ENCODE data around the gene PPL. TPM values are rescaled to one million over a fixed set of nuclear protein-coding genes. Genes with fewer than 3 reads are reported as not detected.
"Not testable (repeated sequence)": the region's sequence is repeated elsewhere in the genome, so short reads cannot be mapped to it uniquely, and the experiment has no call there.

PPL gene
- polyA plus RNA-seq, 6 donors from 2014 or later = 0.05 to 1.3 (median 0.16) TPM; not detected in 1

DNA sequence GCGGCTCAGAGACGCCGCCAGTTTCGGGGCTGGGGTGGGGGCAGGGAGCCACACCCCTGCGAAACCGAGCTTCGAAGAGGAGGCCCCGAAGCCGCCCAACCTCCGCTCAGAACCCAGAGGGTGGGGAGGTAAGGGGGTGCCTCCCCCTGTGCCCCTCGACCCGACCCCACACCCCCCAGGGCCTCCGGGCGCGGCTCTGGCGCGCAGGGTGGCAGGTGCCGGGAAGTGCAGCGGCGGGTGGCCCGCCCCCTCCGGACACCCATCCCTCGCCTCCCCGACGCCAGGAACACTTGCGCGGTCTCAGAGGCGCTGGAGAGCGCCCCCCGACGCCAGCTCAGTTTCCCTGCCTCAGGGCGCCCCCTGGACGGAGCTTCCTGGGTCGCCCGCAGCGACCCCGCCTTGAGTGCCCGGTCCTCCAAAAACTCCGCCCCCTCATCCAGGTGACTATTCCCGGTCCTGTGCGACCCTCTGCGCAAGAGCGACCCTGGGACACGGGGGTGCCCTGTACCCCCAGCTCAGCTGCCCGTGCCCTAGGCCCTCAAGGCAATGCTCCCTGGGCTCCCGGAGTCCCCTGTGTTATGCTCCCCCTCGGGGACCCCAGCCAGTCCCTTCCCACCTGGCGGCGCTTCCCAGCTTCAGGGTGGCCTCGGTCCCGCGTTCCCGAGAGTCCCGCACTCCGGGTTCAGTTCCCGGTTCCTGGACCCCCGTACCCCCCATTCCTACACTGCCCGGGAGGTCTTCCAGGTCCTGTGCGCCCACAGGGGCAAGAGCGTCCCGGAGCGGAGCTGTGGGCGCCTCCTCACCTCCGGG, 562 bp downstream of the PPL start:
- peaks cover 9 to 12% (median 12%) of the 10 kb centered on the region in 3 donors for H3K4me1 Mint-ChIP-seq
- H3K4me3 Mint-ChIP-seq = peak overlapping the region in 7 of 8 donors; percentile 29 to 80 (median 75)
- DNase-seq (no peak), ATAC-seq (ENCODE audit: low read depth in 2 of 2) (peak in 1 of 2 donors; percentile 32)
- H3K36me3 Mint-ChIP-seq = no peaks in the 10 kb centered on the region
- H3K27ac Mint-ChIP-seq = no peak overlapping the region
- H3K27me3 Mint-ChIP-seq = peaks cover 11 to 59% (median 55%) of the 10 kb centered on the region in 3 donors
- peaks cover 0 to 4% (median 0%) of the 10 kb centered on the region in 7 donors for H3K9me3 Mint-ChIP-seq

DNA sequence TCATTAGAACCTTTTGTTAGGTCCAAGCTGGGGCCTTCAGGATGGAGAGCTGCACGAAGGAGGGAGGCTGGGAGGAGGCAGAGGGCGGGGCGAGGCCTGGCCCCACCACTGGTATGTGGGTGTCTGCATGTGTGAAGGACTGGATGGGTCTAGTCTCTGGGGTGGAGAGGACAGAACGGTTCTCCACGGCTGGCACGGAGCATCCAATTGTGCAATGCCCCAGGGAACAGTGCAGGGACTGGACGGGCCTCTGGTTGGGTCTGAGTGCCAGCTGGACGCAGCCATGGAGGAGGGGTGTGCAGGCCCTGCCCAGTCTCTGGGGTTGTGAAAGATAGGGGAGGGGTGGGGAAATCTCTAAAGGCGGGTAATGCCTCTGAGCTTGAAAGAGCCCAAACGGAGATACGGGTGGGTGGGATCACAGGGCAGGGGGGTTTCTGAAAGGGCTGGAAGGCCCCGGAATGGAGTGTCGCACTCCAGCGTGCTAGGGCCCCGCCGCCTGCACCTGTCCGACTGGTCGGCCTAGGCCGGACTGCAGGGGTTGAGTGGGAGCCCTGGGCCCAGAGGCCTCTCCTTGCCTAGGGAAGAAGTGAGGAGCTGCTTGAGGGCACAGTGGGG, 1.6 kb downstream of the PPL start:
- Mint-ChIP-seq H3K4me1 (peaks cover 9 to 12% (median 12%) of the 10 kb centered on the region in 3 donors), H3K4me3 (peak overlapping the region in 2 of 8 donors; percentile 61 to 79), H3K27ac (no peak overlapping the region), H3K36me3 (no peaks in the 10 kb centered on the region), H3K27me3 (peaks cover 7 to 68% (median 66%) of the 10 kb centered on the region in 3 donors), H3K9me3 (peaks cover 0 to 6% (median 0%) of the 10 kb centered on the region in 7 donors)
- no peak for ATAC-seq (ENCODE audit: low read depth in 2 of 2)
- no peak for DNase-seq

DNA sequence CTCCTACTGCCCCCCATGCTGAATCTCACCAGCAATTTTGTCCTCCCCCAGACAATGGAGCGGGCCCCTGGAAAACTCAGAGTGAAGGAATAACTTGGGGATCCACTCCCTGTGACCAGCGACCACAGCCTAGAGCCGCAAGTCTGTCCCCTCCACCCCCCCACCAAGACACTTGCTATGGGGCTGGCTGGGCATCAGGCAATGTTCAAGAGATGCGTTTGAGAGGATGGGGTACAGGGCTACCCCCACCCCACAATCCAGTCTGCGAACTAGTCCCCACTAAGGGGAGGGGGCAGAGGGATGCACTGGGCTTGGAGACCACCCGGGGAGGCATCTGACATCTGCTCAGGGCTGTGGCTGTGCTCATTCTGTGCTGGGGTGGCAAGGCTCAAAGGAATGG, 2.4 kb downstream of the PPL start:
- H3K4me3 Mint-ChIP-seq = peak overlapping the region in 2 of 8 donors; percentile 12 to 79
- peaks cover 12 to 73% (median 69%) of the 10 kb centered on the region in 3 donors for H3K27me3 Mint-ChIP-seq
- DNase-seq (no peak), ATAC-seq (ENCODE audit: low read depth in 2 of 2) (no peak)
- no peak overlapping the region for H3K27ac Mint-ChIP-seq
- H3K36me3 Mint-ChIP-seq = no peaks in the 10 kb centered on the region
- peaks cover 0 to 7% (median 0%) of the 10 kb centered on the region in 7 donors for H3K9me3 Mint-ChIP-seq
- peaks cover 9 to 12% (median 12%) of the 10 kb centered on the region in 3 donors for H3K4me1 Mint-ChIP-seq

DNA sequence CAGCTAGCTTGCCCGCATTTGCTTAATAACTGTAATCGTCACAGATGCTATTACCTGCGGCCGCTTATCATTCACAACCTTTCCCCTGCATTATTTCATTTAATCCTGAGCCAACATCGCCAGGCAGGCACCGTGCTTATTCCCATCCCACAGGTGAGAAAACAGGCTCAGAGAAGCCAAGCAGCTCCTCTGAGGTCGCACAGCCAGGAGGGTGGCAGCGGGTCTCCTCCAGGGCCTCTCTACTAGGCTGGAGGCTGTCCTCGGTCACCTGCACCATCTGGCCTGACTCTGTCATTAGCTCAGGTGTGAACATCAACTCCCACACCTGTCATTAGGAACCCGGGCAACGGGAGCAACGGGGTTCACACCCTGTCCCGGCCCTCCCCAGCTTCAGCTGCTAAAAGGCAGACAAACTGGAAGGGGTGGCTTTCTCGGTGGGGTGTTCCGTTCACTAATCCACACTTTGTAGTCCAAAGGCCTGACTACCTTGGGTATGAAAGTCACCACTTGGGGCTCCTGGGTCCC, 3.0 kb downstream of the PPL start:
- Mint-ChIP-seq H3K27ac (no peak overlapping the region), H3K4me3 (no peak overlapping the region), H3K27me3 (peaks cover 12 to 73% (median 68%) of the 10 kb centered on the region in 3 donors), H3K9me3 (peaks cover 0 to 7% (median 2%) of the 10 kb centered on the region in 7 donors), H3K36me3 (peaks cover 0 to 6% of the 10 kb centered on the region in 2 donors), H3K4me1 (peaks cover 9 to 12% (median 12%) of the 10 kb centered on the region in 3 donors)
- DNase-seq (no peak), ATAC-seq (ENCODE audit: low read depth in 2 of 2) (no peak)

DNA sequence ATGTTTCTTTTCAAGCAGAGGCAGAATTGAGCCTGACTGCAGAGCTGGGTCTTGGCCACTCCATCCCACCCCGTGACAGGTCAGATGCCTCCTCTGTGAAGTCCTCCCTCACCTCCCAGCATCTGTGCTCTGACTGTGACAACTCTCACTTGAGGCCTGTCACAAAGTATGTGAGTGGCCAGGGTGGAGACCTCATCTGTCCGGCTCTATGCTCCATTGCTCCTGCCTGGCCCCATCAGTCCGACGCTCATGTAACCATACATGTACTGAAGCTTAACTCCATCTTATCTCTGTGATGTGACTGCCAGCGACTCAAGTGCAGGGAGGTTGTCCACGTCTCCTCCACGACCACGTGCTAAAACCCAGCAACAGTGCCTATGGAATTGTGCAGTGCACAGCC, 3.5 kb downstream of the PPL start:
- H3K27ac Mint-ChIP-seq = no peak overlapping the region
- no peak for ATAC-seq (ENCODE audit: low read depth in 2 of 2)

DNA sequence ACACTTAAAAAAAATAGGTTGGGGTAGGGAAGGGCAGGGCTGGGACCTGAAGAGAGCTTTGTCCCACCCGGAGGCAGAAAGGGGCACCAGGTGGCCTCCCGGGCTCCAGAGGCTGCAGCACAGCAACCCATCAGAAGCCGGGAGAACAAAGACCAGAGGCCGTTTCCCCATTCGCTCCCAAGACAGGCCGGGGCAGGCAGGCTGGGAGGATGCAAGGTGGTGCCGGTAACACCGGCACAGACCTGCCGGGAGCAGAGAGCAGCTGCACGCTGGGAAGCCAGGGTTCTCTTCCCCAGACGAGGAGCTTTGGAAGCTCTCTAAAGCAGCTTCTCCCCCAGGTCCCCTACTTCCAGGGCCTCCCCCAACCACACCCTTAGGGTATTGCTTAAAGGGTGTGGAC, 5.6 kb downstream of the PPL start:
- Mint-ChIP-seq H3K27me3 (peaks cover 12 to 51% (median 45%) of the 10 kb centered on the region in 3 donors), H3K9me3 (peaks cover 7 to 20% (median 12%) of the 10 kb centered on the region in 7 donors), H3K4me1 (peaks cover under 1 to 7% (median 2%) of the 10 kb centered on the region in 3 donors), H3K4me3 (no peak overlapping the region), H3K36me3 (peaks cover 6 to 17% of the 10 kb centered on the region in 2 donors), H3K27ac (no peak overlapping the region)
- ATAC-seq (ENCODE audit: low read depth in 2 of 2) (no peak), DNase-seq (no peak)

More for the DNA sequence above, 3.5 kb downstream of the PPL start:
- H3K27me3 Mint-ChIP-seq = peaks cover 12 to 68% (median 63%) of the 10 kb centered on the region in 3 donors
- H3K36me3 Mint-ChIP-seq = peaks cover 0 to 6% of the 10 kb centered on the region in 2 donors
- H3K4me1 Mint-ChIP-seq = peaks cover 9 to 12% (median 12%) of the 10 kb centered on the region in 3 donors
- peaks cover 0 to 7% (median 2%) of the 10 kb centered on the region in 7 donors for H3K9me3 Mint-ChIP-seq
- no peak overlapping the region for H3K4me3 Mint-ChIP-seq
- no peak for DNase-seq

DNA sequence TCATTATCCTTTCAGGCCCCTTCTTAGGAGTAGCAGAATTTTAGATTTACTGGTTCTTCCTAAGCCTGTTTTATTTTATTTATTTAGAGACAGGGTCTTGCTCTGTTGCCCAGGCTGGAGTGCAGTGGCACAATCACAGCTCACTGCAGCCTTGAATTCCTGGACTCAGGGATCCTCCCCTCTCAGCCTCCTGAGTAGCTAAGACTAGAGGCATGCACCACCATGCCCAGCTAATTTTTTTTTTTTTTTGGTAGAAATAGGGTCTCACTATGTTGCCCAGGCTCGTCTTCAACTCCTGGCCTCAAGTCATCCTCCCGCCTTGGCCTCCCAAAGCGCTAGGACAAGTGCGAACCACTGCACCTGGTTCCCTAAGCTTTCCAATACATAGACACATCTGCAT, 7.3 kb downstream of the PPL start:
- H3K4me3 Mint-ChIP-seq; ATAC-seq (ENCODE audit: low read depth in 2 of 2); DNase-seq; H3K27ac Mint-ChIP-seq; H3K4me1 Mint-ChIP-seq: not testable (repeated sequence)
- Mint-ChIP-seq H3K27me3 (peaks cover 12 to 48% (median 41%) of the 10 kb centered on the region in 3 donors), H3K9me3 (peaks cover 7 to 28% (median 20%) of the 10 kb centered on the region in 7 donors), H3K36me3 (peaks cover 6 to 17% of the 10 kb centered on the region in 2 donors)

DNA sequence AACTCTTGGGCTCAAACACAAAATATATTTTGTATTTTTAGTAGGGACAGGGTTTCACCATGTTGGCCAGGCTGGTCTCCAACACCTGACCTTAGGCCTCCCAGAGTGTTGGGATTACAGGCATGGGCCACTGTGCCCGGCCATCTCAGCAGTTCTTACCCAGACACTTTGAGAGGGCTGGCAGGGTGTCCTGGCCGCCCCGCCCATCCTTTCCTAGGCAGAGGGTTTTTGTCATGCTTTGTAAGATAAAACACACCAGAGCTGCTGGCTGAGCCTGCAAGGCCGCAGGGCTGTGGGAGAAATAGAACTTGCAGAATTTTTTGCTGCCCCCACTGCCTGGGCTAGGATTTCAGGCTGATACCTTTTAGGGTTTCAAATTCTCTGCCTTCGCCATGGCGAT, 8.7 kb downstream of the PPL start:
- DNase-seq (no peak), ATAC-seq (ENCODE audit: low read depth in 2 of 2) (no peak)
- H3K36me3 Mint-ChIP-seq = peaks cover 6 to 17% of the 10 kb centered on the region in 2 donors
- H3K27ac Mint-ChIP-seq = no peak overlapping the region
- peaks cover 7 to 28% (median 20%) of the 10 kb centered on the region in 7 donors for H3K9me3 Mint-ChIP-seq
- no peaks in the 10 kb centered on the region for H3K4me1 Mint-ChIP-seq
- H3K27me3 Mint-ChIP-seq = peaks cover 5 to 42% (median 35%) of the 10 kb centered on the region in 3 donors
- H3K4me3 Mint-ChIP-seq = no peak overlapping the region

DNA sequence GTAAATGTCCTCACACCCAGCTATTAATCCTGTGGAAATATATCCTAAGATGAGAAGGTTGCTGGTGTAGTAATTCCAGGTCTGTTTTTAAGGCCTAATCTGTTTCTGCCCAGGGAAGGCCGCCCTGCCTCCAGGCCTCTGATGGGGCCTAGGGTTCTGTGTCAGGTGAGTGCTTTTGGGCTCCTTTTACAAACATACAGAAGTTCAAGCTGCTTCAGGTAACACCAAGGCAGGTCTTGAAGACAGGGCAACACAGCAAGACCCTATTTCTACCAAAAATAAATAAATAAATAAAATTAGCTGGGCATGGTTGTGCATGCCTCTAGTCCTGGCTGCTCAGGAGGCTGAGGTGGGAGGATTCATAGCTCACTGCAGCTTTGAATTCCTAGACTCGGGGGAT, 9.3 kb downstream of the PPL start:
- ATAC-seq (ENCODE audit: low read depth in 2 of 2) = no peak
- H3K27me3 Mint-ChIP-seq = peaks cover 5 to 45% (median 39%) of the 10 kb centered on the region in 3 donors
- no peaks in the 10 kb centered on the region for H3K4me1 Mint-ChIP-seq

DNA sequence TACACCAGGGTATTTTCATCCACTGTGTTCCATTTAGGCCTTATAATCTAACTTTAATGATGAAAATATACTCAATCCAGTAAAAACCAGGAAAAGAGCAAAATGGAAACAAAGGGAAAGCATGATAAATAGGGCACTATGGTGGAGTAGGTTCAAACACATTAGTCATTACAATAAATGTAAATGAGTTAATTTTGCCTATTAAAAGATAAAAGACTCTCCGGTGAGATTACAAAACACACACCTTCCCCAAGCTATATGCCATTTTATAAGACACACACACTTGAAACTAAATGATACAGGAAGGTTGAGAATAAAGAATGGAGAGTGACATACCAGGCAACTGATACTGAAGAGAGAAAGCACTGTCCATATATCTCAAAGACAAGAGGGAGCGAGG, 10.0 kb downstream of the PPL start:
- Mint-ChIP-seq H3K36me3 (peaks cover 6 to 17% of the 10 kb centered on the region in 2 donors), H3K9me3 (peaks cover 7 to 28% (median 20%) of the 10 kb centered on the region in 7 donors), H3K4me1 (no peaks in the 10 kb centered on the region), H3K27ac (no peak overlapping the region), H3K4me3 (no peak overlapping the region), H3K27me3 (peaks cover 5 to 41% (median 39%) of the 10 kb centered on the region in 3 donors)
- no peak for ATAC-seq (ENCODE audit: low read depth in 2 of 2)
- no peak for DNase-seq

More for the DNA sequence above, 9.3 kb downstream of the PPL start:
- Mint-ChIP-seq H3K36me3 (peaks cover 6 to 17% of the 10 kb centered on the region in 2 donors), H3K27ac (no peak overlapping the region), H3K9me3 (peaks cover 7 to 28% (median 20%) of the 10 kb centered on the region in 7 donors), H3K4me3 (no peak overlapping the region)
- DNase-seq = no peak

DNA sequence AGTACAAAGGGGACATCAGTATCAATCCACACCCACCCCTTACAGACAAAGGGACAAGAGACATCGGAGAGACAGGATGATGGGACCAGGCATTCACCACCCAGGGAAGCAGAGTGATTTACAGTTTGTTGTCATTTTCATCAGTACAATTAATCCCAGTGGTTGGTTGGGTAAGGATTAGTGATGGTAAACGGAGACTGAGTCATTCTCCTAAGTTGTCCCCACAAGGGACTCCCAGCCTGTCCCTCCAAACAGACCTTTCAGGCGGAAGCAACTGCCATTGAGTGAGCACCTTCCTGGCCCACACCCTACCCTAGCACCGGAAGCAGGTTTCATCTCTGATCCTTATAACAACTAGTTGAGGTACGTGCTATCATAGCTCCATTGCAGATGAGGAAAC, 11.2 kb downstream of the PPL start:
- ATAC-seq (ENCODE audit: low read depth in 2 of 2) (no peak), DNase-seq (no peak)
- H3K27me3 Mint-ChIP-seq = peaks cover 5 to 37% (median 28%) of the 10 kb centered on the region in 3 donors
- no peak overlapping the region for H3K4me3 Mint-ChIP-seq
- peaks cover 6 to 17% of the 10 kb centered on the region in 2 donors for H3K36me3 Mint-ChIP-seq
- peaks cover 7 to 28% (median 19%) of the 10 kb centered on the region in 7 donors for H3K9me3 Mint-ChIP-seq
- no peaks in the 10 kb centered on the region for H3K4me1 Mint-ChIP-seq
- H3K27ac Mint-ChIP-seq = peak overlapping the region in 1 of 6 donors; percentile 20

DNA sequence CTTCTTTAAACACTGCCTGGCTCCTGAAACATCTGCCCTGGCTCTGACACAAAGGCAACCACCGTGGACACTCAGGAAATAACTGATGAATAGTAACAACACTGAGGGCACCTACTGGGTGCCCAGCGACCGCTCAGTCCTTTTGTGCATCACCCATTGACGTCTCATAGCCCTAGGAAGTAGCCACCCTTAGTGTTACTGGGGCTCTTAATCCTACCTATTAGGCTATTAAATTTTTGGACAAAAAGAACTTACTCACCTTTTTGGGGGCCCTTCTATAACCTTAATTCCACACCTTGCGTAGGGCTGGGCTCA, 11.7 kb downstream of the PPL start:
- Mint-ChIP-seq H3K9me3 (peaks cover 5 to 28% (median 16%) of the 10 kb centered on the region in 7 donors), H3K27me3 (peaks cover 5 to 31% (median 22%) of the 10 kb centered on the region in 3 donors), H3K36me3 (peaks cover 6 to 17% of the 10 kb centered on the region in 2 donors), H3K4me3 (no peak overlapping the region), H3K4me1 (no peaks in the 10 kb centered on the region), H3K27ac (no peak overlapping the region)
- DNase-seq (no peak), ATAC-seq (ENCODE audit: low read depth in 2 of 2) (no peak)

DNA sequence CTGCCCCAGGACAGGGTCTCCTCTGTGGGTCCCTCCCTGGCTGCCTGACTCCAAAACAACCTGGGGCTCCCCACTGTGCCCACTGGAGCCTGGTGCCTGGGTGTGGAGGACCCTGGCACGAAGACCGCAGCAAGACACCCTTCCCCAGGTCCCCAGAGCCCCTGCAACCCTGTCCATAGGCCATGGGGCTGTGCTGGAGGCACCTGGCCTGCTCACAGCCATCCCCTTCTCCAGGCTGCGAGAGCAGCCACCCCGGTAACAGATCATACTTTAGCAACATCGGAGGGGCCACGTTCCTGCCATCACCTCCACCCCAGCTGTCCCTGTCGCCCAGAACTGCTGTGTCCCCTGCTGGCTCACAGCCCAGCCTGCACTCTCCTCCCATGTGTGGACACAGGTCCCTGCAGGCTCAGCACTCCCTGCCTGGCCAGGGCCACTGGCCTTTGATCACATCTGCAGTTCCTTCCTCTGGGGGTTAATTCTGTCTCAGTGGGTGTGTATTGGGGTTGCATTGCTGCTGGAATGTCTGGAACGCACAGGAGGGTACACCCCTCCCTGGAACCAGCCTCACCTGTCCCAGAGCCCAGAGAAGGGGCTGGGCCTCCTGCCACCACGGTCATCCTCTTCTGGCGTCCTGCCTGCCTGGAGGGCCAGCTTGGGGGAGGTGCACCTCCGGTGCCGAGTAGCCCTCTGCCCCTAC, 12.2 kb downstream of the PPL start:
- Mint-ChIP-seq H3K36me3 (peaks cover 6 to 17% of the 10 kb centered on the region in 2 donors), H3K27ac (peak overlapping the region in 1 of 6 donors; percentile 82), H3K27me3 (peaks cover under 1 to 27% (median 20%) of the 10 kb centered on the region in 3 donors), H3K4me1 (no peaks in the 10 kb centered on the region), H3K4me3 (no peak overlapping the region), H3K9me3 (peaks cover 5 to 28% (median 16%) of the 10 kb centered on the region in 7 donors)
- ATAC-seq (ENCODE audit: low read depth in 2 of 2) (no peak), DNase-seq (no peak)
